Osteoblast (primary cell): ENCODE measurements around the gene MPST. TPM values are rescaled to one million over a fixed set of nuclear protein-coding genes. Genes with fewer than 3 reads are reported as not detected.

ENCODE experiments used
- DNase-seq: peaks from one replicate; pipeline ENCODE4 v3.0.0; 2011; ENCODE audit warnings: low spot score, mixed read lengths; ENCODE audit not compliant: insufficient read length; ENCODE audit errors: missing footprints
- H2AFZ ChIP-seq: 2 replicates; pipeline ENCODE4 v1.6.0; 2011; ENCODE audit warnings: mild to moderate bottlenecking, low read length
- H3K27ac ChIP-seq: 2 replicates; pipeline ENCODE4 v1.5.1; 2011; ENCODE audit warnings: mild to moderate bottlenecking, low read depth, low read length, moderate library complexity
- H3K27me3 ChIP-seq: 2 replicates; pipeline ENCODE4 v1.6.0; 2012; ENCODE audit warnings: mild to moderate bottlenecking, control low read depth, inconsistent platforms, low read length, moderate library complexity; ENCODE audit not compliant: insufficient read depth
- H3K36me3 ChIP-seq: 2 replicates; pipeline ENCODE4 v1.5.1; 2011; ENCODE audit warnings: mild to moderate bottlenecking, low read length, control low read depth, moderate library complexity; ENCODE audit not compliant: insufficient read depth
- H3K4me1 ChIP-seq: 2 replicates; pipeline ENCODE4 v1.5.1; 2011; ENCODE audit warnings: mild to moderate bottlenecking, low read length, control low read depth, moderate library complexity; ENCODE audit not compliant: insufficient read depth
- H3K4me2 ChIP-seq: 2 replicates; pipeline ENCODE4 v1.6.0; 2011; ENCODE audit warnings: mild to moderate bottlenecking, low read length; ENCODE audit not compliant: insufficient read depth
- H3K4me3 ChIP-seq: fragments of 200-600 bp; sonication (generic); 3 replicates; pipeline ENCODE4 v1.5.1; 2012; ENCODE audit warnings: mild to moderate bottlenecking, low read length, inconsistent platforms; ENCODE audit not compliant: insufficient read depth
- H3K79me2 ChIP-seq: 2 replicates; pipeline ENCODE4 v1.6.0; 2012; ENCODE audit warnings: mild to moderate bottlenecking, low read length, control low read depth, inconsistent platforms; ENCODE audit not compliant: insufficient read depth
- H3K9me3 ChIP-seq: 2 replicates; pipeline ENCODE4 v1.5.1; 2011; ENCODE audit warnings: low read depth, low read length, control low read depth
- H4K20me1 ChIP-seq: 2 replicates; pipeline ENCODE4 v1.6.0; 2012; ENCODE audit warnings: mild to moderate bottlenecking, low read length, control low read depth; ENCODE audit not compliant: insufficient read depth
- total RNA-seq: library from RNA; depleted of rRNA; stranded (reverse); fragments of >200 nt; gene quantifications from 2 replicates; pipeline ENCODE4 v1.2.3, GENCODE V29; 2012
- TF ChIP-seq, protein P1 (sequence below): IDR thresholded peaks from 2 replicates; pipeline ENCODE4 v1.5.1; 2011; ENCODE audit warnings: mild to moderate bottlenecking, low read depth, low read length, moderate library complexity; ENCODE audit errors: extremely low read depth

Gene MPST
- total RNA-seq, 1 donor: 91.6 TPM

GRCh38 chr22:37030560-37031281 is 11.2 kb downstream of the MPST start:
- TF ChIP-seq, protein P1, sequence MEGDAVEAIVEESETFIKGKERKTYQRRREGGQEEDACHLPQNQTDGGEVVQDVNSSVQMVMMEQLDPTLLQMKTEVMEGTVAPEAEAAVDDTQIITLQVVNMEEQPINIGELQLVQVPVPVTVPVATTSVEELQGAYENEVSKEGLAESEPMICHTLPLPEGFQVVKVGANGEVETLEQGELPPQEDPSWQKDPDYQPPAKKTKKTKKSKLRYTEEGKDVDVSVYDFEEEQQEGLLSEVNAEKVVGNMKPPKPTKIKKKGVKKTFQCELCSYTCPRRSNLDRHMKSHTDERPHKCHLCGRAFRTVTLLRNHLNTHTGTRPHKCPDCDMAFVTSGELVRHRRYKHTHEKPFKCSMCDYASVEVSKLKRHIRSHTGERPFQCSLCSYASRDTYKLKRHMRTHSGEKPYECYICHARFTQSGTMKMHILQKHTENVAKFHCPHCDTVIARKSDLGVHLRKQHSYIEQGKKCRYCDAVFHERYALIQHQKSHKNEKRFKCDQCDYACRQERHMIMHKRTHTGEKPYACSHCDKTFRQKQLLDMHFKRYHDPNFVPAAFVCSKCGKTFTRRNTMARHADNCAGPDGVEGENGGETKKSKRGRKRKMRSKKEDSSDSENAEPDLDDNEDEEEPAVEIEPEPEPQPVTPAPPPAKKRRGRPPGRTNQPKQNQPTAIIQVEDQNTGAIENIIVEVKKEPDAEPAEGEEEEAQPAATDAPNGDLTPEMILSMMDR: no peak
- Histone ChIP-seq H3K36me3 (peaks cover 16% of the 10 kb centered on the region), H3K9me3 (no peaks in the 10 kb centered on the region), H4K20me1 (peaks cover 3% of the 10 kb centered on the region), H2AFZ (no peak overlapping the region), H3K4me1 (peaks cover 7% of the 10 kb centered on the region), H3K27ac (no peak overlapping the region), H3K79me2 (no peaks in the 10 kb centered on the region), H3K4me2 (no peak overlapping the region), H3K27me3 (peaks cover 3% of the 10 kb centered on the region), H3K4me3 (no peak overlapping the region)
- peak; percentile 60 for DNase-seq

DNA sequence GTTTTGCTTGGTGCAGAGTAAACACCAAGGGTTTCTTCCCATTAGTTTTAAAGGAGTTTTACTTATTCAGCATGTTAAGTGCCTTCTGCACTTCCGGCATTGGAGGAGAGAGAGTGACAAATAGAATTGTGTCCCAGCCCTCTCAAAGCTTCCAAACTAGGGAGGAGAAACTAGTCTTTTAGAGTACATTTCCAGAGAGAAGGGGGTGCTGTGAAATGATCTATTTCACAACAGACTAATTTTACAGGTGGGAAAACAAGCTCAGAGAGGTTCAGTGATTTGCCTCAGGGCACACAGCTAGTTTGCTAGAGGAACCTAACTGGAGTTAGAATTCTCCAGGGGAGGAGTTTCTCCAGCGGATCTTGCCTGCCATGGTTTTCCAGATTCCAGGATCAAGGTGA is 12.6 kb downstream of the MPST start:
- Histone ChIP-seq H3K79me2 (no peaks in the 10 kb centered on the region), H3K4me3 (no peak overlapping the region), H3K36me3 (peaks cover 6% of the 10 kb centered on the region), H3K27ac (no peak overlapping the region), H3K4me2 (no peak overlapping the region), H3K4me1 (peaks cover 7% of the 10 kb centered on the region), H2AFZ (no peak overlapping the region), H4K20me1 (no peaks in the 10 kb centered on the region), H3K9me3 (no peaks in the 10 kb centered on the region), H3K27me3 (peaks cover 7% of the 10 kb centered on the region)
- TF ChIP-seq, protein P1: no peak
- peak; percentile 22 for DNase-seq

GRCh38 chr22:37032535-37033460 is 13.3 kb downstream of the MPST start:
- DNase-seq: peak; percentile 48
- Histone ChIP-seq H3K4me1 (peaks cover 7% of the 10 kb centered on the region), H2AFZ (no peak overlapping the region), H3K4me2 (no peak overlapping the region), H3K9me3 (no peaks in the 10 kb centered on the region), H3K79me2 (no peaks in the 10 kb centered on the region), H3K27ac (no peak overlapping the region), H3K4me3 (no peak overlapping the region), H3K27me3 (peaks cover 8% of the 10 kb centered on the region), H3K36me3 (peaks cover 2% of the 10 kb centered on the region), H4K20me1 (no peaks in the 10 kb centered on the region)
- TF ChIP-seq, protein P1: no peak
